ENCODE measurements around the gene TCF7L1.
A peak's percentile ranks its signal among the peaks of the same experiment; 100 is the strongest.
"Not testable (repeated sequence)": the region's sequence is repeated elsewhere in the genome, so short reads cannot be mapped to it uniquely, and the experiment has no call there.

TCF7L1 gene

GRCh38 chr2:85291425-85292023 is 158.3 kb downstream of the TCF7L1 start:
- DNase-seq: no peak

- DNase-seq: no peak
Observed at GRCh38 chr2:85302121-85302520, 168.9 kb downstream of the TCF7L1 start.

- DNase-seq: no peak
Observed at GRCh38 chr2:85303780-85304531, 170.8 kb downstream of the TCF7L1 start.

GRCh38 chr2:85307527-85307897 is 174.3 kb downstream of the TCF7L1 start:
- no peak for DNase-seq

- no peak for DNase-seq
Observed at GRCh38 chr2:85308201-85308600, 175.0 kb downstream of the TCF7L1 start.

- no peak for DNase-seq
Observed at GRCh38 chr2:85308896-85309555, 175.8 kb downstream of the TCF7L1 start.

GRCh38 chr2:85309699-85310321 is 176.6 kb downstream of the TCF7L1 start:
- no peak for DNase-seq

GRCh38 chr2:85310330-85310729 is 177.1 kb downstream of the TCF7L1 start:
- DNase-seq: no peak

- no peak for DNase-seq
Observed at GRCh38 chr2:85312404-85312803, 179.2 kb downstream of the TCF7L1 start.

- DNase-seq: no peak
Observed at GRCh38 chr2:85314884-85315242, 181.7 kb downstream of the TCF7L1 start.

GRCh38 chr2:85315921-85316320 is 182.7 kb downstream of the TCF7L1 start:
- DNase-seq: not testable (repeated sequence)

GRCh38 chr2:85318222-85319074 is 185.3 kb downstream of the TCF7L1 start:
- peak; percentile 64 for DNase-seq

- DNase-seq: no peak
Observed at GRCh38 chr2:85319796-85320195, 186.6 kb downstream of the TCF7L1 start.

- DNase-seq: no peak
Observed at GRCh38 chr2:85323351-85323987, 190.3 kb downstream of the TCF7L1 start.

GRCh38 chr2:85323988-85324367 is 190.8 kb downstream of the TCF7L1 start:
- DNase-seq: not testable (repeated sequence)

- no peak for DNase-seq
Observed at GRCh38 chr2:85324639-85325465, 191.7 kb downstream of the TCF7L1 start.

GRCh38 chr2:85325466-85325811 is 192.2 kb downstream of the TCF7L1 start:
- no peak for DNase-seq

GRCh38 chr2:85326406-85327159 is 193.4 kb downstream of the TCF7L1 start:
- DNase-seq: peak; percentile 41

GRCh38 chr2:85327160-85327821 is 194.1 kb downstream of the TCF7L1 start:
- DNase-seq: peak; percentile 50
